Measurements from ENCODE around the gene ZSCAN23. TPM values are rescaled to one million over a fixed set of nuclear protein-coding genes. Genes with fewer than 3 reads are reported as not detected.

Gene ZSCAN23
- total RNA-seq, 1 donor from 2014 or later = 1.6 TPM

GRCh38 chr6:28486988-28487742 is 43.9 kb upstream of the ZSCAN23 start:
- Histone ChIP-seq H3K36me3 (ENCODE audit: control insufficient read depth, insufficient read depth, low read length) (no peaks in the 10 kb centered on the region), H3K4me3 (ENCODE audit: low read depth, low read length) (no peak overlapping the region), H3K27me3 (ENCODE audit: control insufficient read depth, insufficient read depth, low read length) (peaks cover 4% of the 10 kb centered on the region)
- no peak for DNase-seq (ENCODE audit: low read depth)
- no peak for TF ChIP-seq CTCF (IDR thresholded peaks at IDR 0.05; ENCODE audit: insufficient read depth, low read length, poor library complexity, severe bottlenecking)

DNA sequence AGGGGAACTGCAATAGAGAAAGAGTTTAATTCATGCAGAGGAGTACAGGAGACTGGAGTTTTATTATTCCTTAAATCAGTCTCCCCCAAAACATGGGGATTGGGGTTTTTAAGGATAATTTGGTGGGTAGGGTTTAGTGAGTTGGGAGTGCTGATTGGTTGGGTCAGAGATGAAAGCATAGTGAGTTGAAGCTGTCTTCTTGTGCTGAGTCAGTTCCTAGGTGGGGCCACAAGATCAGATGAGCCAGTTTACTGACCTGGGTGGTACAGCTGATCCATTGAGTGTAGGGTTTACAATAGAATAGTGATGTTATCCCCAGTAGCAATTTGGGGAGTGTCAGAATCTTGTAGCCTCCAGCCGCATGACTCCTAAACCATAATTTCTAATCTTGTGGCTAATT is 43.2 kb upstream of the ZSCAN23 start:
- no peaks in the 10 kb centered on the region for H3K36me3 ChIP-seq (ENCODE audit: control insufficient read depth, insufficient read depth, low read length)
- DNase-seq (ENCODE audit: low read depth) = no peak
- no peak for TF ChIP-seq CTCF (IDR thresholded peaks at IDR 0.05; ENCODE audit: insufficient read depth, low read length, poor library complexity, severe bottlenecking)
- no peak overlapping the region for H3K4me3 ChIP-seq (ENCODE audit: low read depth, low read length)
- peaks cover 8% of the 10 kb centered on the region for H3K27me3 ChIP-seq (ENCODE audit: control insufficient read depth, insufficient read depth, low read length)

GRCh38 chr6:28485482-28485881 is 42.2 kb upstream of the ZSCAN23 start:
- Histone ChIP-seq H3K36me3 (ENCODE audit: control insufficient read depth, insufficient read depth, low read length) (no peaks in the 10 kb centered on the region), H3K4me3 (ENCODE audit: low read depth, low read length) (no peak overlapping the region), H3K27me3 (ENCODE audit: control insufficient read depth, insufficient read depth, low read length) (peaks cover 13% of the 10 kb centered on the region)
- no peak for DNase-seq (ENCODE audit: low read depth)
- no peak for TF ChIP-seq CTCF (IDR thresholded peaks at IDR 0.05; ENCODE audit: insufficient read depth, low read length, poor library complexity, severe bottlenecking)

GRCh38 chr6:28480253-28480932 is 37.1 kb upstream of the ZSCAN23 start:
- Histone ChIP-seq H3K36me3 (ENCODE audit: control insufficient read depth, insufficient read depth, low read length) (no peaks in the 10 kb centered on the region), H3K27me3 (ENCODE audit: control insufficient read depth, insufficient read depth, low read length) (peaks cover 27% of the 10 kb centered on the region), H3K4me3 (ENCODE audit: low read depth, low read length) (no peak overlapping the region)
- no peak for DNase-seq (ENCODE audit: low read depth)
- TF ChIP-seq CTCF (IDR thresholded peaks at IDR 0.05; ENCODE audit: insufficient read depth, low read length, poor library complexity, severe bottlenecking) = no peak

- Histone ChIP-seq H3K4me3 (ENCODE audit: low read depth, low read length) (no peak overlapping the region), H3K36me3 (ENCODE audit: control insufficient read depth, insufficient read depth, low read length) (no peaks in the 10 kb centered on the region), H3K27me3 (ENCODE audit: control insufficient read depth, insufficient read depth, low read length) (peaks cover 27% of the 10 kb centered on the region)
- DNase-seq (ENCODE audit: low read depth) = no peak
- TF ChIP-seq CTCF (IDR thresholded peaks at IDR 0.05; ENCODE audit: insufficient read depth, low read length, poor library complexity, severe bottlenecking) = no peak
These were observed 35.2 kb upstream of the ZSCAN23 start for GRCh38 chr6:28478518-28478917.
